22Rv1 (cell line): Measurements from ENCODE around the gene GDPD2.

Source experiments
- ZFX ChIP-seq: fragments of 450-650 bp; IDR thresholded peaks from 2 replicates; pipeline ENCODE4 v1.6.1; 2017; ENCODE audit warnings: antibody characterized with exemption, borderline replicate concordance
- TF ChIP-seq, protein P1 (sequence below): fragments of 450-650 bp; IDR thresholded peaks from 2 replicates; pipeline ENCODE4 v1.5.1; 2017; ENCODE audit warnings: mild to moderate bottlenecking

DNA sequence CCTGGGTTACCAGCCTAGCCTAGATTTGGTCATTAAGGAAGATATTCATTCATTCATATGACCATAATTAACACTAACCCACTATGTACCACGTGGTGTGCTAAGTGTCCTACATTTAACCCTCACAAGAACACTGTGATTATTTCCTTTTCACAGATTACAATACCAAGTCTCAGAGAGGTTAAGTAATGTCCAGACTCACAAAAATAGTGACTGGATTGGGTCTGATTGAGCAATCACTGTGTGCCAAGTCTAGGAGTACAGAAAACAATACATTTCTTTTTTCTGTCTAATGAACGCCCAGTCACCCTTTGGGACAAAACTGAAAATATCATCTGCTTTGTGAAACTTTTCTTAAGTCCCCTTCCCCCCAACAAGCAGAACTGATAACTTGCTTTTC is 13.9 kb downstream of the GDPD2 start:
- TF ChIP-seq, protein P1, sequence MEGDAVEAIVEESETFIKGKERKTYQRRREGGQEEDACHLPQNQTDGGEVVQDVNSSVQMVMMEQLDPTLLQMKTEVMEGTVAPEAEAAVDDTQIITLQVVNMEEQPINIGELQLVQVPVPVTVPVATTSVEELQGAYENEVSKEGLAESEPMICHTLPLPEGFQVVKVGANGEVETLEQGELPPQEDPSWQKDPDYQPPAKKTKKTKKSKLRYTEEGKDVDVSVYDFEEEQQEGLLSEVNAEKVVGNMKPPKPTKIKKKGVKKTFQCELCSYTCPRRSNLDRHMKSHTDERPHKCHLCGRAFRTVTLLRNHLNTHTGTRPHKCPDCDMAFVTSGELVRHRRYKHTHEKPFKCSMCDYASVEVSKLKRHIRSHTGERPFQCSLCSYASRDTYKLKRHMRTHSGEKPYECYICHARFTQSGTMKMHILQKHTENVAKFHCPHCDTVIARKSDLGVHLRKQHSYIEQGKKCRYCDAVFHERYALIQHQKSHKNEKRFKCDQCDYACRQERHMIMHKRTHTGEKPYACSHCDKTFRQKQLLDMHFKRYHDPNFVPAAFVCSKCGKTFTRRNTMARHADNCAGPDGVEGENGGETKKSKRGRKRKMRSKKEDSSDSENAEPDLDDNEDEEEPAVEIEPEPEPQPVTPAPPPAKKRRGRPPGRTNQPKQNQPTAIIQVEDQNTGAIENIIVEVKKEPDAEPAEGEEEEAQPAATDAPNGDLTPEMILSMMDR = no peak
- TF ChIP-seq ZFX = no peak
